ENCODE measurements around the gene DUS4L.

DNA sequence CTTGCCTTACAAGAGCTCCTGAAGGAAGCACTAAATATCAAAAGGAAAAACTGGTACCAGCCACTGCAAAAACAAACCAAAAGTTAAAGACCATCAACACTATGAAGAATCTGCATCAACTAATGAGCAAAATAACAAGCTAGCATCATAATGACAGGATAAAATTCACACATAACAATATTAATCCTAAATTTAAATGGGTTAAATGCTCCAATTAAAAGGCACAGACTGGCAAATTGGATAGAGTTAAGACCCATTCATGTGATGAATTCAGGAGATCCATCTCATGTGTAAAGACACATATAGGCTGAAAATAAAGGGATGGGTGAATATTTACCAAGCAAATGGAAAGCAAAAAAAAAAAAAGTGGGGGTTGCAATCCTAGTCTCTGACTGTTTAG lies 29.6 kb upstream of the DUS4L start:
- no peak for TF ChIP-seq ZNF558 (tag by site-specific recombination; IDR thresholded peaks at IDR 0.05)
- TF ChIP-seq SP7 (tag by site-specific recombination; IDR thresholded peaks at IDR 0.05), result no peak
- TF ChIP-seq ZNF138 (tag by site-specific recombination; IDR thresholded peaks at IDR 0.05; ENCODE audit: borderline replicate concordance), result no peak
- TF ChIP-seq CTCF (tag by site-specific recombination; IDR thresholded peaks at IDR 0.05), result no peak
- TF ChIP-seq ZNF175 (tag by site-specific recombination; IDR thresholded peaks at IDR 0.05), result no peak
- TF ChIP-seq, protein P1, sequence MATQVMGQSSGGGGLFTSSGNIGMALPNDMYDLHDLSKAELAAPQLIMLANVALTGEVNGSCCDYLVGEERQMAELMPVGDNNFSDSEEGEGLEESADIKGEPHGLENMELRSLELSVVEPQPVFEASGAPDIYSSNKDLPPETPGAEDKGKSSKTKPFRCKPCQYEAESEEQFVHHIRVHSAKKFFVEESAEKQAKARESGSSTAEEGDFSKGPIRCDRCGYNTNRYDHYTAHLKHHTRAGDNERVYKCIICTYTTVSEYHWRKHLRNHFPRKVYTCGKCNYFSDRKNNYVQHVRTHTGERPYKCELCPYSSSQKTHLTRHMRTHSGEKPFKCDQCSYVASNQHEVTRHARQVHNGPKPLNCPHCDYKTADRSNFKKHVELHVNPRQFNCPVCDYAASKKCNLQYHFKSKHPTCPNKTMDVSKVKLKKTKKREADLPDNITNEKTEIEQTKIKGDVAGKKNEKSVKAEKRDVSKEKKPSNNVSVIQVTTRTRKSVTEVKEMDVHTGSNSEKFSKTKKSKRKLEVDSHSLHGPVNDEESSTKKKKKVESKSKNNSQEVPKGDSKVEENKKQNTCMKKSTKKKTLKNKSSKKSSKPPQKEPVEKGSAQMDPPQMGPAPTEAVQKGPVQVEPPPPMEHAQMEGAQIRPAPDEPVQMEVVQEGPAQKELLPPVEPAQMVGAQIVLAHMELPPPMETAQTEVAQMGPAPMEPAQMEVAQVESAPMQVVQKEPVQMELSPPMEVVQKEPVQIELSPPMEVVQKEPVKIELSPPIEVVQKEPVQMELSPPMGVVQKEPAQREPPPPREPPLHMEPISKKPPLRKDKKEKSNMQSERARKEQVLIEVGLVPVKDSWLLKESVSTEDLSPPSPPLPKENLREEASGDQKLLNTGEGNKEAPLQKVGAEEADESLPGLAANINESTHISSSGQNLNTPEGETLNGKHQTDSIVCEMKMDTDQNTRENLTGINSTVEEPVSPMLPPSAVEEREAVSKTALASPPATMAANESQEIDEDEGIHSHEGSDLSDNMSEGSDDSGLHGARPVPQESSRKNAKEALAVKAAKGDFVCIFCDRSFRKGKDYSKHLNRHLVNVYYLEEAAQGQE (tag by site-specific recombination; IDR thresholded peaks at IDR 0.05), result no peak
- TF ChIP-seq, protein P2, sequence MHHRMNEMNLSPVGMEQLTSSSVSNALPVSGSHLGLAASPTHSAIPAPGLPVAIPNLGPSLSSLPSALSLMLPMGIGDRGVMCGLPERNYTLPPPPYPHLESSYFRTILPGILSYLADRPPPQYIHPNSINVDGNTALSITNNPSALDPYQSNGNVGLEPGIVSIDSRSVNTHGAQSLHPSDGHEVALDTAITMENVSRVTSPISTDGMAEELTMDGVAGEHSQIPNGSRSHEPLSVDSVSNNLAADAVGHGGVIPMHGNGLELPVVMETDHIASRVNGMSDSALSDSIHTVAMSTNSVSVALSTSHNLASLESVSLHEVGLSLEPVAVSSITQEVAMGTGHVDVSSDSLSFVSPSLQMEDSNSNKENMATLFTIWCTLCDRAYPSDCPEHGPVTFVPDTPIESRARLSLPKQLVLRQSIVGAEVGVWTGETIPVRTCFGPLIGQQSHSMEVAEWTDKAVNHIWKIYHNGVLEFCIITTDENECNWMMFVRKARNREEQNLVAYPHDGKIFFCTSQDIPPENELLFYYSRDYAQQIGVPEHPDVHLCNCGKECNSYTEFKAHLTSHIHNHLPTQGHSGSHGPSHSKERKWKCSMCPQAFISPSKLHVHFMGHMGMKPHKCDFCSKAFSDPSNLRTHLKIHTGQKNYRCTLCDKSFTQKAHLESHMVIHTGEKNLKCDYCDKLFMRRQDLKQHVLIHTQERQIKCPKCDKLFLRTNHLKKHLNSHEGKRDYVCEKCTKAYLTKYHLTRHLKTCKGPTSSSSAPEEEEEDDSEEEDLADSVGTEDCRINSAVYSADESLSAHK (tag by site-specific recombination; IDR thresholded peaks at IDR 0.05), result no peak
- no peak for TF ChIP-seq BCL11A (tag by site-specific recombination; IDR thresholded peaks at IDR 0.05; ENCODE audit: low read depth)
- TF ChIP-seq ZNF549 (tag by site-specific recombination; IDR thresholded peaks at IDR 0.05), result no peak
- TF ChIP-seq OVOL3 (tag by site-specific recombination; IDR thresholded peaks at IDR 0.05), result no peak
- TF ChIP-seq ZFHX2 (tag by site-specific recombination; conservative IDR thresholded peaks at IDR 0.05), result no peak
- TF ChIP-seq, protein P3, sequence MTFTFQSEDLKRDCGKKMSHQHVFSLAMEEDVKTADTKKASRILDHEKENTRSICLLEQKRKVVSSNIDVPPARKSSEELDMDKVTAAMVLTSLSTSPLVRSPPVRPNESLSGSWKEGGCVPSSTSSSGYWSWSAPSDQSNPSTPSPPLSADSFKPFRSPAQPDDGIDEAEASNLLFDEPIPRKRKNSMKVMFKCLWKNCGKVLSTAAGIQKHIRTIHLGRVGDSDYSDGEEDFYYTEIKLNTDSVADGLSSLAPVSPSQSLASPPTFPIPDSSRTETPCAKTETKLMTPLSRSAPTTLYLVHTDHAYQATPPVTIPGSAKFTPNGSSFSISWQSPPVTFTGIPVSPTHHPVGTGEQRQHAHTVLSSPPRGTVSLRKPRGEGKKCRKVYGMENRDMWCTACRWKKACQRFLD (tag by site-specific recombination; IDR thresholded peaks at IDR 0.05), result no peak
- no peak for TF ChIP-seq ZBTB7A (tag by site-specific recombination; IDR thresholded peaks at IDR 0.05; ENCODE audit: low read depth)
